ENCODE data around the gene DPP6.

Gene DPP6

DNA sequence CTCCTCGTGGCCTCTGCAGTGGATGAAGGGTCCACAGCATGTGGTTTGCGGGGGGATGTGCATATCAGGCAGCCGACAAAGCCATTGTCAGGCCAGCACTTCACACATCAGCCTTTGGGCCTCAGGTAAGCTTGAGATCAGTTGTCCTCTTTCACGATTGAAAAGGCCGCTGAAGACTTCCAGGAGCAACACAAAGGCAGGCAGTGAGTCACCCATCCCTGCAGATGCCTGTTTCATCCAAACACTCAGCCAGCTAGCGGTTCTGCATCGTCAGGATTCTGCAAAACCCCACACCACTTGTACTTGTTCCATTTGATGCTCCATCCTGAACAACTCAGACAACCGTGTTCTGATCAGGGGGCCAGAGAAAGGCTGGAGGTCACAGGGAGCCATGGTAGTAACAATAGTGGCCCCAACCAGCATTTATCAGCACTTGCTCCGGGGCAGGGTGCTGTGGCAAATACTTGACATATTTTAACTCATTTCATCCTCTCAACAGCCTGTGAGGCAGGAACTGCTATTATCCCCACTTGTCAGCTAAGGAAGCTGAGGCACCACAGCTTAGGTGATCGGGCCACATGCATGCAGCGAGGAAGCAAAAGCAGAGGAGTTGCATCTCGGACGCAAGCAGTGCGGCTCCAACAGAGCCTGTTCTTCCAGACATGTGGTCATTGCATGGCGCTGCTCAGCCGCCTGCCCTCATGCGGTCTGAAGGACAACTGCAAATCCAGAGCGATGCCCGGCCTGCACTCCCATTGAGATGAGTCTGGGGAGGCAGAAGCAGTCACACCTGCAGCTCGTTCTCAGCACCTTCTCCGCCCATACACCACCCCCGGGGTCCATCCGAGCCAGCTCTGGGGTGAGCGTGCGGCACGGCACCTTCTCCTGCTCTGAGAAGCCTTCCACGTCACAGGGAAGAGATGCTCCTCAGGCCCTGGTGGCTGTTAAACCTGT, 805.8 kb downstream of the DPP6 start:
- TF ChIP-seq, protein P1, sequence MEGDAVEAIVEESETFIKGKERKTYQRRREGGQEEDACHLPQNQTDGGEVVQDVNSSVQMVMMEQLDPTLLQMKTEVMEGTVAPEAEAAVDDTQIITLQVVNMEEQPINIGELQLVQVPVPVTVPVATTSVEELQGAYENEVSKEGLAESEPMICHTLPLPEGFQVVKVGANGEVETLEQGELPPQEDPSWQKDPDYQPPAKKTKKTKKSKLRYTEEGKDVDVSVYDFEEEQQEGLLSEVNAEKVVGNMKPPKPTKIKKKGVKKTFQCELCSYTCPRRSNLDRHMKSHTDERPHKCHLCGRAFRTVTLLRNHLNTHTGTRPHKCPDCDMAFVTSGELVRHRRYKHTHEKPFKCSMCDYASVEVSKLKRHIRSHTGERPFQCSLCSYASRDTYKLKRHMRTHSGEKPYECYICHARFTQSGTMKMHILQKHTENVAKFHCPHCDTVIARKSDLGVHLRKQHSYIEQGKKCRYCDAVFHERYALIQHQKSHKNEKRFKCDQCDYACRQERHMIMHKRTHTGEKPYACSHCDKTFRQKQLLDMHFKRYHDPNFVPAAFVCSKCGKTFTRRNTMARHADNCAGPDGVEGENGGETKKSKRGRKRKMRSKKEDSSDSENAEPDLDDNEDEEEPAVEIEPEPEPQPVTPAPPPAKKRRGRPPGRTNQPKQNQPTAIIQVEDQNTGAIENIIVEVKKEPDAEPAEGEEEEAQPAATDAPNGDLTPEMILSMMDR (conservative IDR thresholded peaks at IDR 0.05; ENCODE audit: control insufficient read depth, insufficient read depth, low read depth, low read length) = no peak
- H3K4me3 ChIP-seq (ENCODE audit: control insufficient read depth, low read depth, low read length) = no peak overlapping the region
- DNase-seq (ENCODE audit: low read depth) = no peak

DNA sequence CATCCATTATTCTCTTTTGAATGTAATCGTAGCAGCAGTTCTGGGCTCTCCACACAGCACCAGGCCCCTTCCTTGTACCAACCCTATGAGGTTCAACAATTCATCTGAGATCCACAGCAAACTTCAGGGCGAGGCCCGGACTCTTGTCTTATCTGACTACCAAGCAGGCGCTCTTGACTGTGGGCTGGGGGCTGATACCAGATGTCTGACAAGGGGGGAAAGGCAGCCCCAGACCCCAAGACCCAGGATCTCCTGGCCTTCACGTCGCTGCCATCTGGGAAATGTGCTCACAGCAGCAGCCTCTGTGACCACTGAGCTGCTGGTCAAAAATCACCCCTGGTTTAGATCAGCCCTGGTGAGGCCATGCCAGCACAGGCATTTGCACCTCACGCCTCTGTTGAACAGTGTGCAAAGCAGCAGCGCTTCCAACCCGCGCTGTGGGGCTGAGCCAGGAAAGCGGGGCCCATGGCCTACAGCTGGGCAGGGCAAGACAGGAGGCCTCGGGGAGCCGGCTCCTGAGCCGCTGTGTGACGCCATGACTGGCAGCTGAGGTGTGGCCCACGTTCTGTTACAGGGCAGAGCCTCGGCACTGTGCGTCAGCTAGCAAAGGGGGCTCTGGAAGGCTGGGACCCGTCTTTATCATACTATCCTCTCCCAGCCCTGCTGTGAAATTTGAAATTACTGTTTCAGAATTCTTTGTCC, 806.8 kb downstream of the DPP6 start:
- no peak for DNase-seq (ENCODE audit: low read depth)
- TF ChIP-seq, protein P1 (conservative IDR thresholded peaks at IDR 0.05; ENCODE audit: control insufficient read depth, insufficient read depth, low read depth, low read length) = no peak
- no peak overlapping the region for H3K4me3 ChIP-seq (ENCODE audit: control insufficient read depth, low read depth, low read length)

DNA sequence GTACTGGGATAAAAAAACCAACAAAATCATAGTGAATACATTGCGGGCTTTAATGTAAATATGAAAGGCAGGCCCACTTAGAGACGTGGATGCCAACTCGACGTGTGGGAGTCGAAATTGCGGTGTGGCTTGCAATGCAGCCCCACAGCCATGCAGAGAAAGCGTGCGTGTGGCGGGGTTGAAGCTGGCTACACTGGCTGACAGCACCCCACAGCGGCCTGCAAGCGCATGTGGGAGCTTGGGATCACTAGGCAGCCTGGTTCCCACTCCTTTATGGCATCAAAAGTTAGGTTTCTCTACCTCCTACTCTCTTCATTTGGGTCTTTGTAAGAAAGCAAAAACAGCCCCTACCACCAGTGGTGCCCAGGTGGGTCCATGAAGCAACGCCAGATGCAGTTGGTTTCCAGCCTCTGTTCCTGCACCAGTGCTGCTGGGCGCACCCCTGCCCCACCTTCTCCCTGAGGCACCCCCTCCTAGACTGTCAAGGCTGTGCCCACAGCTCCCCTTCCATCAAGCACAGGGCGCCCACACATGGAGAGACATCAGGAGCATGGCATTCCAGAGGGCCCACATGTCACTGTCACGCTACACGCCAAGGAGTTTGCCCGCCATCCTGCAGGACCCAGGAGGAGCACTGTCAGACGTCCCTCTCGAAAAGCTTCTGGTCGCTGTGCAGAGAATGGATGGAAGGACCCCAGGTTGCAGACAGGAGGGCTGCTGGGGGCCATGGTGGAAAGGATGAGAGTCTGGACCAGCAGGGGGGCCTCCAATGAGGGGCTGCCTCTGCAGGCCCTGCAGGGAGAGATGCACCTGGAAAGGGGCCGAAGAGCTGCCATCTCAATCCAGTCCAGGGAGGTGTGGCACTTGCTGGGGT, 807.8 kb downstream of the DPP6 start:
- TF ChIP-seq, protein P1 (conservative IDR thresholded peaks at IDR 0.05; ENCODE audit: control insufficient read depth, insufficient read depth, low read depth, low read length) = no peak
- H3K4me3 ChIP-seq (ENCODE audit: control insufficient read depth, low read depth, low read length) = no peak overlapping the region
- DNase-seq (ENCODE audit: low read depth) = no peak

DNA sequence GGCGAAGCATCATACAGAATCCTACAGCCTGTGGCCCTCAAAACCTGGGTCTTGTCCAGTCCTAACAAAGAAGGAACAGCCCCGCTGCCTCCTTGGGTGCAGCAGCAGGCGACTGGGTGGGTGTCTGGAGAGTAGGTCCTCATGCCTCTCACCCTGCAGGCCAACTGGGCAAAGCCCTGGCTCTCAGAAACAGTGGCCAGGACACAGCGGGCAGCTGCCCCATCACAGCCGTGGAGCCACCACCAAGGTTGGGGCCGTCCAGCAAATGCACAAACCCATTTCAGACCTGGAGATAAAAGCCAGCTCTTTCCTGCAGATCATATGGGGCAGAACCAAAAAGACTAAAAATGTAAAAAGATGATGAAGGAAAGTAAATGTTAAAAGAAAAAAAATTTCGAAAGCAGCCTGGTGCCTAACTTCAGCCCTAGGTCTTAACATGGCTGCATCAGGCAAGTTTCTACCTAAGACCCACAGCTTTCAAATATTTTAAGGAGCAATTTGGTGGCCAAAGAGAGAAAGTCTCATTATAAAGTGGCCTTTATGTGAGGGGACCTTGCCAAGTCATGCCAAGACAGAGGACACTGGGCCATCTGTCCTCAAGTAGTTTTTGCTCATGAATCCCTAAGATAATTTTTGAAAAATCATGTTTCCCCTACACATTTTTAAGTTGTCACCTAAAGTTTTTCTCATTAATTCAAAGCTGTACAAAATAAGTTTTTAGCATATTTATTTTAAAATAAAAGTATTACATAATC, 808.6 kb downstream of the DPP6 start:
- TF ChIP-seq, protein P1 (conservative IDR thresholded peaks at IDR 0.05; ENCODE audit: control insufficient read depth, insufficient read depth, low read depth, low read length) = no peak
- no peak for DNase-seq (ENCODE audit: low read depth)
- H3K4me3 ChIP-seq (ENCODE audit: control insufficient read depth, low read depth, low read length) = no peak overlapping the region

DNA sequence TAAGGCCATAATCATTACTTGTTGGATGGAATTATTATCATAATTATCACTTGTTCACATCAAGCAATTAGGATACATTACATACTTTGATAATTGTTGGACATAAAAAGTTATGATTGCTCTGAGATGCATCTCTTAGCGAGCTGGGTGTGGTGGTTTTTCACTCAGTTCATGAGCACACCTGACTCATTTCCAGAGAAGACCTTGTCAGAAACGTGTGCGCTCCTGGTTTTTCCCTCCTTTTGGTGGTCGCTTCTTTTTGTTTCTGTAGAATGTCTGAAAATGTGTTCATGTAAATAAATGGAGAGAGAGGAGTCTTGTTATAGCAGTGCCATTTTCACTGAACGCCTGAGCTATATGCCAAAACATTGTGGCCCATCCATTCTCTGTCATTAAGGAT, 809.4 kb downstream of the DPP6 start:
- no peak overlapping the region for H3K4me3 ChIP-seq (ENCODE audit: control insufficient read depth, low read depth, low read length)
- TF ChIP-seq, protein P1 (conservative IDR thresholded peaks at IDR 0.05; ENCODE audit: control insufficient read depth, insufficient read depth, low read depth, low read length) = no peak
- no peak for DNase-seq (ENCODE audit: low read depth)

Data from fibroblast of mammary gland (primary cell).